ENCODE results near the gene KIF21A. TPM values are rescaled to one million over a fixed set of nuclear protein-coding genes. Genes with fewer than 3 reads are reported as not detected.

The KIF21A gene
- polyA plus RNA-seq, 1 donor from 2014 or later = 130 TPM

DNA sequence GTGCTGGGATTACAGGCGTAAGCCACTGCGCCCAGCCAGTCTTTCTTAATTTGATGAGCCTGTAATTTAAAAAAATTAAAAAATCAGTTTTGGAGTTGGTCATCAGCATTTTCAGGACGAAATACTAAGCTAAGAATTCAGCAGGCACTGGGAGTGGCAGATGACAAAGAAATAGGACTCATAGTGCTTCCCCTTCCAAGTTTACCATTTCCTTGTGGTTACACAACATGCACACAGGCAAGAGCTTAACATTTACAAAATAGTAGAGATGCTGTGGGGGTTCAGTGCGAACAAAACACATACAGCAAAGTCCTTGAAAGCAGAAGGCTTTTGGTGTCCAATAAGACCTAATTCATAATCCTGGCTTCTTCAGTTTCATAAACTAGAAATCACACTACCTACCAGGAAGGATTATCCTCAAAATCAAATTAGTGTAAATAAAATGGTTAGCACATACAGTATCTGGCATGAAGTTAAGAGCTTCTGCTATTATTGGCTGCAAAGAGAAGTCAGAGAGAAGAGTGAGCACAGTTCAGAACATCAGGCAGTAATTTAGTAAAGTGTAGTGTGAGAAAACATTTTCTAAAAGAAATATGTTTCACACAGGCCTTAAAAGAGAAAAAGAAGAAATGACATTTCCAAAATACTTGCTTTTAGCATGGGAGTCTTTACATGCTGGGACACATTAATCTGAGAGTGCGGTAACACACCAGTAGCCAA, 22.2 kb upstream of the KIF21A start:
- H3K79me2 ChIP-seq (replicated peaks; ENCODE audit: insufficient read depth, low read length) = no peaks in the 10 kb centered on the region
- H3K9ac ChIP-seq (ENCODE audit: low read length) = no peak overlapping the region
- TF ChIP-seq SMC3 (conservative IDR thresholded peaks at IDR 0.05; ENCODE audit: poor library complexity) (no peak), POLR2AphosphoS5 (IDR thresholded peaks at IDR 0.05) (no peak), MXI1 (conservative IDR thresholded peaks at IDR 0.05; ENCODE audit: poor library complexity, severe bottlenecking) (no peak)
- no peaks in the 10 kb centered on the region for H3K27me3 ChIP-seq (ENCODE audit: insufficient read depth, low read depth, low read length)
- H2AFZ ChIP-seq (ENCODE audit: low read depth, low read length) = no peak overlapping the region
- H3K4me3 ChIP-seq (ENCODE audit: low read length) = no peak overlapping the region
- no peak overlapping the region for H3K4me2 ChIP-seq (ENCODE audit: low read length)
- no peaks in the 10 kb centered on the region for H4K20me1 ChIP-seq (ENCODE audit: insufficient read depth)
- H3K36me3 ChIP-seq (ENCODE audit: insufficient read depth, low read length) = no peaks in the 10 kb centered on the region
- H3K9me3 ChIP-seq (ENCODE audit: low read length) = no peaks in the 10 kb centered on the region
- H3F3A ChIP-seq (ENCODE audit: insufficient read depth, low read length, poor library complexity, severe bottlenecking) = no peaks in the 10 kb centered on the region
- no peaks in the 10 kb centered on the region for H3K9me2 ChIP-seq (ENCODE audit: insufficient read depth, low read length)
- H3K27ac ChIP-seq (ENCODE audit: low read length) = no peak overlapping the region

GRCh38 chr12:39461059-39461458, 18.1 kb upstream of the KIF21A start:
- H3K9me3 ChIP-seq (ENCODE audit: low read length) = no peaks in the 10 kb centered on the region
- TF ChIP-seq CTCF (IDR thresholded peaks at IDR 0.05; ENCODE audit: poor library complexity, severe bottlenecking) (no peak), RAD21 (conservative IDR thresholded peaks at IDR 0.05) (no peak), SMC3 (conservative IDR thresholded peaks at IDR 0.05; ENCODE audit: poor library complexity) (no peak), POLR2AphosphoS5 (IDR thresholded peaks at IDR 0.05) (no peak), MXI1 (conservative IDR thresholded peaks at IDR 0.05; ENCODE audit: poor library complexity, severe bottlenecking) (no peak), EP300 (conservative IDR thresholded peaks at IDR 0.05; ENCODE audit: poor library complexity, severe bottlenecking) (no peak), TAF1 (IDR thresholded peaks at IDR 0.05; ENCODE audit: low read depth) (no peak), EZH2 (IDR thresholded peaks at IDR 0.05; ENCODE audit: borderline replicate concordance, insufficient read depth, low read length, poor library complexity, severe bottlenecking) (no peak), REST (IDR thresholded peaks at IDR 0.05; ENCODE audit: borderline replicate concordance) (no peak)
- H3K36me3 ChIP-seq (ENCODE audit: insufficient read depth, low read length) = no peaks in the 10 kb centered on the region
- no peaks in the 10 kb centered on the region for H3K9me2 ChIP-seq (ENCODE audit: insufficient read depth, low read length)
- no peak overlapping the region for H3K4me2 ChIP-seq (ENCODE audit: low read length)
- H3F3A ChIP-seq (ENCODE audit: insufficient read depth, low read length, poor library complexity, severe bottlenecking) = no peaks in the 10 kb centered on the region
- no peak overlapping the region for H3K9ac ChIP-seq (ENCODE audit: low read length)
- no peaks in the 10 kb centered on the region for H3K27me3 ChIP-seq (ENCODE audit: insufficient read depth, low read depth, low read length)
- H3K27ac ChIP-seq (ENCODE audit: low read length) = no peak overlapping the region
- no peaks in the 10 kb centered on the region for H3K79me2 ChIP-seq (replicated peaks; ENCODE audit: insufficient read depth, low read length)
- no peak overlapping the region for H3K4me3 ChIP-seq (ENCODE audit: low read length)
- no peak overlapping the region for H2AFZ ChIP-seq (ENCODE audit: low read depth, low read length)
- H4K20me1 ChIP-seq (ENCODE audit: insufficient read depth) = no peaks in the 10 kb centered on the region

Measured in neural cell (in vitro differentiated cells).